ENCODE measurements around the gene SMIM10L2A.
"Not testable (repeated sequence)": the region's sequence is repeated elsewhere in the genome, so short reads cannot be mapped to it uniquely, and the experiment has no call there.

SMIM10L2A gene

GRCh38 chrX:135461756-135462155 lies 40.0 kb downstream of the SMIM10L2A start:
- DNase-seq: not testable (repeated sequence)

- peak; percentile 5 for DNase-seq
Observed at GRCh38 chrX:135463937-135464336, 42.2 kb downstream of the SMIM10L2A start.

- no peak for DNase-seq
Observed at GRCh38 chrX:135476378-135476777, 54.6 kb downstream of the SMIM10L2A start.

- peak; percentile 79 for DNase-seq
Observed at GRCh38 chrX:135477576-135477975, 55.8 kb downstream of the SMIM10L2A start.

Data from NCI-H69 (cell line).